HCT116 (cell line): ENCODE results near the gene FAM193A. TPM values are rescaled to one million over a fixed set of nuclear protein-coding genes. Genes with fewer than 3 reads are reported as not detected.

ENCODE experiments used
- ATAC-seq: fragments of 200-7000 bp; cut with Tn5 transposase; 2 replicates; pipeline ENCODE4 v1.9.1; 2020; ENCODE audit warnings: mild to moderate bottlenecking, moderate library complexity
- BruUV-seq: library from RNA; stranded (reverse); fragments of 400-500 nt; replicated peaks from 2 replicates; lab custom pipeline; 2021; lab: Mats Ljungman, UMichigan
- CTCF ChIA-PET: fragments of 300-600 bp; sonication (Branson Sonifier 250); formaldehyde crosslinking; loops from one replicate; lab custom pipeline; 2021; ENCODE audit warnings: antibody characterized with exemption; lab: Charles Lee
- POLR2A ChIA-PET: fragments of 300-600, 350-600 bp; sonication (Branson Sonifier 250); formaldehyde crosslinking; loops from one replicate; lab custom pipeline; 2021; ENCODE audit warnings: antibody characterized with exemption; lab: Charles Lee
- RAD21 ChIA-PET, 2 experiments: fragments of 300-600 bp; sonication (Branson Sonifier 250); formaldehyde crosslinking; loops; one replicate each; lab custom pipeline; 2023; ENCODE audit warnings: low total read pairs in 2 of 2; ENCODE audit not compliant: uncharacterized antibody in 2 of 2, unreplicated experiment in 2 of 2, low non-redundant PET in 1 of 2; lab: Charles Lee
- DNase-seq: peaks from one replicate; pipeline ENCODE4 v3.0.0-alpha.2; 2010; ENCODE audit warnings: low read depth, low spot score
- H2AFZ ChIP-seq: fragments of 200-600 bp; shearing (Covaris generic), sonication (generic); 2 replicates; pipeline ENCODE4 v1.6.1; 2017; ENCODE audit warnings: low read depth, mixed run types, mixed read lengths, antibody characterized with exemption, low read length; ENCODE audit not compliant: poor library complexity, severe bottlenecking
- H3K27ac ChIP-seq: 2 replicates; pipeline ENCODE4 v1.5.1; 2012; ENCODE audit warnings: low read depth, low read length
- H3K27me3 ChIP-seq: fragments of 200-600 bp; sonication (generic); 2 replicates; pipeline ENCODE4 v1.6.1; 2016; ENCODE audit warnings: mixed run types, low read length, mixed read lengths; ENCODE audit not compliant: insufficient read depth
- H3K36me3 ChIP-seq, 2 experiments: fragments of 200-500 bp in 1 of 2; fragments of 200-600 bp in 1 of 2; sonication (Bioruptor generic) in 1 of 2; sonication (generic) in 1 of 2; 2 replicates each; pipeline versions ENCODE4 v1.5.1 to v1.6.1; 2014 to 2016; ENCODE audit warnings: low read length in 2 of 2, inconsistent platforms in 1 of 2, mixed read lengths in 1 of 2, mixed run types in 1 of 2; ENCODE audit not compliant: insufficient read depth in 2 of 2, control insufficient read depth in 1 of 2
- H3K4me1 ChIP-seq, 2 experiments: fragments of 200-600 bp in 1 of 2; sonication (generic) in 1 of 2; 2 replicates each; pipeline versions ENCODE4 v1.5.1 to v1.6.1; 2012 to 2017; ENCODE audit warnings: low read length in 2 of 2, inconsistent platforms in 1 of 2, mild to moderate bottlenecking in 1 of 2, mixed read lengths in 1 of 2, mixed run types in 1 of 2, moderate library complexity in 1 of 2; ENCODE audit not compliant: insufficient read depth in 2 of 2, control insufficient read depth in 1 of 2
- H3K4me2 ChIP-seq: fragments of 200-600 bp; sonication (generic); 2 replicates; pipeline ENCODE4 v1.6.1; 2017; ENCODE audit warnings: mixed run types, low read length, mixed read lengths
- H3K4me3 ChIP-seq, 2 experiments: fragments of 200-600 bp in 1 of 2; sonication (generic) in 1 of 2; replicated peaks in 1 of 2; 2 replicates each; pipeline ENCODE4 v1.5.1; 2011 to 2016; ENCODE audit warnings: low read length in 2 of 2, control low read depth in 1 of 2, low read depth in 1 of 2, mild to moderate bottlenecking in 1 of 2, mixed read lengths in 1 of 2, mixed run types in 1 of 2
- H3K79me2 ChIP-seq: fragments of 200-600 bp; sonication (generic); 2 replicates; pipeline ENCODE4 v1.6.1; 2017; ENCODE audit warnings: mild to moderate bottlenecking, mixed run types, low read length, moderate library complexity, mixed read lengths; ENCODE audit not compliant: insufficient read depth
- H3K9ac ChIP-seq: fragments of 200-600 bp; sonication (generic); 2 replicates; pipeline ENCODE4 v1.6.1; 2016; ENCODE audit warnings: low read length, mixed read lengths
- H3K9me2 ChIP-seq: fragments of 200-600 bp; sonication (generic), shearing (Covaris generic); 2 replicates; pipeline ENCODE4 v1.6.1; 2017; ENCODE audit warnings: mixed run types, mild to moderate bottlenecking, moderate library complexity; ENCODE audit not compliant: insufficient read depth
- H3K9me3 ChIP-seq, 2 experiments: fragments of 200-500 bp in 1 of 2; fragments of 200-600 bp in 1 of 2; sonication (Bioruptor generic) in 1 of 2; sonication (generic) in 1 of 2; 2 replicates each; pipeline ENCODE4 v1.6.1; 2014 to 2017; ENCODE audit warnings: low read length in 2 of 2, mixed read lengths in 2 of 2, inconsistent platforms in 1 of 2, low read depth in 1 of 2, mild to moderate bottlenecking in 1 of 2, mixed run types in 1 of 2, moderate library complexity in 1 of 2; ENCODE audit not compliant: control insufficient read depth in 1 of 2, insufficient read depth in 1 of 2
- H4K20me1 ChIP-seq: fragments of 200-600 bp; sonication (generic), shearing (Covaris generic); 2 replicates; pipeline ENCODE4 v1.6.1; 2017; ENCODE audit warnings: mixed run types, mild to moderate bottlenecking, moderate library complexity; ENCODE audit not compliant: insufficient read depth
- CBX3 ChIP-seq: IDR thresholded peaks from 2 replicates; pipeline ENCODE4 v1.6.1; 2012; ENCODE audit warnings: low read depth
- CEBPB ChIP-seq: IDR thresholded peaks from 2 replicates; pipeline ENCODE4 v1.6.1; 2012; ENCODE audit warnings: low read depth
- EGR1 ChIP-seq: IDR thresholded peaks from 2 replicates; pipeline ENCODE4 v1.6.1; 2012; ENCODE audit warnings: low read depth
- ELF1 ChIP-seq: IDR thresholded peaks from 2 replicates; pipeline ENCODE4 v1.6.1; 2012; ENCODE audit warnings: low read depth, borderline replicate concordance
- EZH2 ChIP-seq: fragments of 200-600 bp; sonication (generic); IDR thresholded peaks from 2 replicates; pipeline ENCODE4 v1.6.1; 2017; ENCODE audit warnings: antibody characterized with exemption, mixed run types
- EZH2phosphoT487 ChIP-seq: fragments of 200-600 bp; IDR thresholded peaks from 2 replicates; pipeline ENCODE4 v1.6.1; 2018; ENCODE audit warnings: antibody characterized with exemption, borderline replicate concordance
- JUND ChIP-seq: IDR thresholded peaks from 2 replicates; pipeline ENCODE4 v1.6.1; 2012
- POLR2A ChIP-seq: IDR thresholded peaks from 2 replicates; pipeline ENCODE4 v1.7.0; 2011; ENCODE audit warnings: borderline replicate concordance; ENCODE audit not compliant: insufficient read depth, insufficient read length; ENCODE audit errors: extremely low read depth
- POLR2AphosphoS5 ChIP-seq: IDR thresholded peaks from 2 replicates; pipeline ENCODE4 v1.6.1; 2011; ENCODE audit warnings: mild to moderate bottlenecking, low read depth, low read length, moderate library complexity
- RAD21 ChIP-seq: IDR thresholded peaks from 2 replicates; pipeline ENCODE4 v1.6.1; 2012; ENCODE audit warnings: low read depth, mild to moderate bottlenecking
- SIN3A ChIP-seq: IDR thresholded peaks from 2 replicates; pipeline ENCODE4 v1.6.1; 2012; ENCODE audit warnings: low read depth
- SP1 ChIP-seq: IDR thresholded peaks from 2 replicates; pipeline ENCODE4 v1.6.1; 2012; ENCODE audit warnings: low read depth
- SRF ChIP-seq: IDR thresholded peaks from 2 replicates; pipeline ENCODE4 v1.6.1; 2012; ENCODE audit warnings: low read depth
- TCF7L2 ChIP-seq: IDR thresholded peaks from 2 replicates; pipeline ENCODE4 v1.7.0; 2011; ENCODE audit warnings: borderline replicate concordance, inconsistent platforms; ENCODE audit not compliant: insufficient read depth, insufficient read length; ENCODE audit errors: extremely low read depth
- YY1 ChIP-seq: IDR thresholded peaks from 2 replicates; pipeline ENCODE4 v1.6.1; 2011; ENCODE audit warnings: low read length, low read depth, moderate library complexity, mild to moderate bottlenecking; ENCODE audit not compliant: insufficient replicate concordance; ENCODE audit errors: extremely low read depth
- ZNF274 ChIP-seq: fragments of 200-500 bp; sonication (Bioruptor generic); IDR thresholded peaks from 2 replicates; pipeline ENCODE4 v1.6.1; 2014; ENCODE audit warnings: mild to moderate bottlenecking, low read depth, low read length, inconsistent platforms
- intact Hi-C: fragments of 100-400 bp; cut with micrococcal nuclease; formaldehyde crosslinking; loops from 2 replicates; pipeline ENCODE4 v1.10.0; 2022
- total RNA-seq: library from RNA; stranded (reverse); gene quantifications from one replicate; pipeline ENCODE4 v1.2.1, GENCODE V29; 2021; ENCODE audit not compliant: unreplicated experiment
- TF ChIP-seq, protein P1 (sequence below), 3 experiments: fragments of 200-600 bp in 1 of 3; sonication (generic) in 1 of 3; IDR thresholded peaks in 2 of 3; conservative IDR thresholded peaks in 1 of 3; 2 replicates each; pipeline ENCODE4 v1.5.1; 2012 to 2017; ENCODE audit warnings: low read depth in 2 of 3, low read length in 2 of 3, antibody characterized with exemption in 1 of 3, borderline replicate concordance in 1 of 3, control low read depth in 1 of 3, mild to moderate bottlenecking in 1 of 3, mixed read lengths in 1 of 3, mixed run types in 1 of 3, moderate library complexity in 1 of 3; ENCODE audit not compliant: insufficient read depth in 1 of 3
- TF ChIP-seq, protein P2 (sequence below): IDR thresholded peaks from 2 replicates; pipeline ENCODE4 v1.6.1; 2012
- TF ChIP-seq, protein P3 (sequence below): IDR thresholded peaks from 2 replicates; pipeline ENCODE4 v1.6.1; 2012

Gene FAM193A
- total RNA-seq, 1 experiment from 2014 or later = 15.7 TPM

DNA sequence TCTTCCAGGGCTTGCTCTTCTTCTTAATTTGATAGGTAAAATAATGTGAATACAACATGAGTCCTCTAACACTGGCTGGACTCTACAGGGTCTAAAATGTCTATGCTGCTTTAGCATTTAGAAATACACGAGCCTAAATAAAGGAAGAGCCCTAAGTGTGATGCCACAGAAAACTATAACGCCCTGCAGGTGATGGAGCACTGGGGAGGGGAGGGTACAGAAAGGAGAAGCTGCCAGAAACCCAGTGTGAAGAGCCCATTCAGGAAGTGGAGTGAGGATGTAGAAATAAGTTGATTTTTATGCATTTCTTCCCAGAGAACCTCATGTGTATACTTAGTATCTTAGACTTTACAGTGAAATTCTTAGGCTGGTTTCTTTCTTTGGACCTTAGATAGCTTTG, 136.3 kb downstream of the FAM193A start:
- ChIA-PET POLR2A (no interaction called here), CTCF (interaction anchor here (0.8 kb wide), 1 partner anchor 9 kb away, joined by 3 read pairs; no protein-coding TSS in a partner anchor), RAD21 (no interaction called here)
- H3K4me2 ChIP-seq = no peak overlapping the region
- H3K36me3 ChIP-seq = peaks cover 9 to 28% of the 10 kb centered on the region in 2 experiments; a peak in 2 of 4 replicates
- no peak overlapping the region for H3K9ac ChIP-seq
- no TSS peak for BruUV-seq
- no peaks in the 10 kb centered on the region for H3K9me2 ChIP-seq
- peaks cover 10% of the 10 kb centered on the region for H3K79me2 ChIP-seq
- no peak overlapping the region for H3K27ac ChIP-seq
- H3K9me3 ChIP-seq = no peaks in the 10 kb centered on the region
- no peak for ATAC-seq
- H3K4me1 ChIP-seq = no peaks in the 10 kb centered on the region
- intact Hi-C loops = no loop called here
- TF ChIP-seq EGR1 (no peak), SIN3A (no peak), SP1 (no peak), RAD21 (no peak), TCF7L2 (no peak), ELF1 (no peak), SRF (no peak), JUND (no peak), POLR2AphosphoS5 (no peak), POLR2A (no peak), YY1 (no peak), CEBPB (no peak), EZH2 (no peak), CBX3 (no peak), ZNF274 (no peak), EZH2phosphoT487 (no peak)
- TF ChIP-seq, protein P1, sequence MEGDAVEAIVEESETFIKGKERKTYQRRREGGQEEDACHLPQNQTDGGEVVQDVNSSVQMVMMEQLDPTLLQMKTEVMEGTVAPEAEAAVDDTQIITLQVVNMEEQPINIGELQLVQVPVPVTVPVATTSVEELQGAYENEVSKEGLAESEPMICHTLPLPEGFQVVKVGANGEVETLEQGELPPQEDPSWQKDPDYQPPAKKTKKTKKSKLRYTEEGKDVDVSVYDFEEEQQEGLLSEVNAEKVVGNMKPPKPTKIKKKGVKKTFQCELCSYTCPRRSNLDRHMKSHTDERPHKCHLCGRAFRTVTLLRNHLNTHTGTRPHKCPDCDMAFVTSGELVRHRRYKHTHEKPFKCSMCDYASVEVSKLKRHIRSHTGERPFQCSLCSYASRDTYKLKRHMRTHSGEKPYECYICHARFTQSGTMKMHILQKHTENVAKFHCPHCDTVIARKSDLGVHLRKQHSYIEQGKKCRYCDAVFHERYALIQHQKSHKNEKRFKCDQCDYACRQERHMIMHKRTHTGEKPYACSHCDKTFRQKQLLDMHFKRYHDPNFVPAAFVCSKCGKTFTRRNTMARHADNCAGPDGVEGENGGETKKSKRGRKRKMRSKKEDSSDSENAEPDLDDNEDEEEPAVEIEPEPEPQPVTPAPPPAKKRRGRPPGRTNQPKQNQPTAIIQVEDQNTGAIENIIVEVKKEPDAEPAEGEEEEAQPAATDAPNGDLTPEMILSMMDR (IDR thresholded peaks at IDR 0.05 in 2 of 3, conservative IDR thresholded peaks at IDR 0.05 in 1 of 3; ENCODE audit: borderline replicate concordance in 1 of 3, insufficient read depth in 1 of 3, low read depth in 2 of 3, low read length in 2 of 3) = no peak
- TF ChIP-seq, protein P2, sequence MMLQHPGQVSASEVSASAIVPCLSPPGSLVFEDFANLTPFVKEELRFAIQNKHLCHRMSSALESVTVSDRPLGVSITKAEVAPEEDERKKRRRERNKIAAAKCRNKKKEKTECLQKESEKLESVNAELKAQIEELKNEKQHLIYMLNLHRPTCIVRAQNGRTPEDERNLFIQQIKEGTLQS = no peak
- TF ChIP-seq, protein P3, sequence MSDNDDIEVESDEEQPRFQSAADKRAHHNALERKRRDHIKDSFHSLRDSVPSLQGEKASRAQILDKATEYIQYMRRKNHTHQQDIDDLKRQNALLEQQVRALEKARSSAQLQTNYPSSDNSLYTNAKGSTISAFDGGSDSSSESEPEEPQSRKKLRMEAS = no peak
- no peak overlapping the region for H3K4me3 ChIP-seq
- no peaks in the 10 kb centered on the region for H3K27me3 ChIP-seq
- H4K20me1 ChIP-seq = peaks cover 7% of the 10 kb centered on the region; the same call in 1 of the 2 replicates
- no peak for DNase-seq
- no peak overlapping the region for H2AFZ ChIP-seq
